HG02610 (cell line): ENCODE results near the gene GSTK1.
"Not testable (repeated sequence)": the region's sequence is repeated elsewhere in the genome, so short reads cannot be mapped to it uniquely, and the experiment has no call there.

Experiments
- ATAC-seq: cut with Tn5 transposase; IDR thresholded peaks from one replicate; pipeline ENCODE4 v1.9.1; 2021; ENCODE audit warnings: mild to moderate bottlenecking, moderate library complexity; ENCODE audit not compliant: unreplicated experiment

The GSTK1 gene

DNA sequence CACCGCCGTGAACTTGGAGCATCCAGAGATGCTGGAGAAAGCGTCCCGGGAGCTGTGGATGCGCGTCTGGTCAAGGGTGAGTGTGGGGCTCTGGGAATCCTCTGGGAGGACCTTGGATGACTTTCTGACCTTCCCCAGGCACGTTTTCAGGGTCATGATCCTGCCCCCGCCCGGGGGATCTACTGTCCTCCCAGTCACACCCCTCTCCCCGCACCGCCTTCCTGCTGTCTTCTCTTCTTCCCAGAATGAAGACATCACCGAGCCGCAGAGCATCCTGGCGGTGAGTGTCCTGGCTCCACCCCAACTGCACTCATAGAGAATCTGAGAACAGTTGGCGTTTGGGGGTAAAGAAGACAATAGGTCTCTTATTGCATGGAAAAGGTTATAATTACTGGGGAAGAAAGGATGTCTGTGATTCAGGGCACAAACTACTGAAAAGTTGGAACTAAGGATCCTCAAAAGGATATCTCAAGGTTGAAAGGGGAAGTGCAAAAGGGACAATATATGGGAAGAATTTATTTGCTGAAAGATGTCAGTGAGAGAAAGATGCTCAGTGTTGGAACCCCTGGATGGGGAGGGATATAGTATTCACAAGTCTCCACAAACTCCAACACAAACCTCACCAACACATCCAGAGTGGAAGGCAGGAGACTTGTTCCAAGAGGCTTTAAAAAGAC is 1.9 kb downstream of the GSTK1 start:
- no peak for ATAC-seq

DNA sequence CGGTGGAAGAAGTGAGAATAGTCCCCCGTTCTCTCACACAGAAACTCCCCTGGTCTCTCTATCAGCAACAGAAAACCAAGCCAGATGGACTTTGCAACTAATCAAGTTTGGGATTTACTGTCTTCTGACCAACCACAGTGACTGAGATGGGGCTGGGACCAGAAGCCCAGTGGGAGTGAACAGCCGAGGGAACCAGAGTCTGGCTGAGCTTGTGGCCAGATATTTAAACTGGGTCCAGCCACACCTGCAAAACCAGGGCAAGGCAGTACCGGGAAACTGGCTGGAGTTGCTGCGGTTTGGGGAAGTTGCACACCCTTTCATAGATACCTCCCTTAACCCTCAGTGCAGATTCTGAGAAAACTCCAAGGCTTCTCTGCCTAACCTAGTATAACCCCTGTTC is 6.0 kb downstream of the GSTK1 start:
- no peak for ATAC-seq

DNA sequence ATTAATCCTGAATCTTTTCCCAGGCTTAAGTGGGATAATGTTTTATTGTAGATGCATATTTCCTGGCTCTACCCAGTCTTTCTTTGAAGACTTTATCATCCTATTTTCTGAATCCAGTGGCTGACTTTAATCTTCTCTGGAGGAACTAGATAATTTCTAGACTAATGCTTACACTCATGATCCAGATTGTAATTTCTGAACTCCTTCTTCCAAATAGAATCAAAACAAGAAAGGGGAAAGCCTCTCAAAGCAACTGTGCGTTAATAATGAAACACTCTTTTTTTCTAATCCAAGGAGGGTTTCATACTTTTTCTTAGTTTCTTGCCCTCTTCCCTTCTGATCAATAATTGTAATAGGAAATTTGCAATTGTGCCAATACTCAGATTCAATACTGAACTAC is 8.0 kb downstream of the GSTK1 start:
- no peak for ATAC-seq

DNA sequence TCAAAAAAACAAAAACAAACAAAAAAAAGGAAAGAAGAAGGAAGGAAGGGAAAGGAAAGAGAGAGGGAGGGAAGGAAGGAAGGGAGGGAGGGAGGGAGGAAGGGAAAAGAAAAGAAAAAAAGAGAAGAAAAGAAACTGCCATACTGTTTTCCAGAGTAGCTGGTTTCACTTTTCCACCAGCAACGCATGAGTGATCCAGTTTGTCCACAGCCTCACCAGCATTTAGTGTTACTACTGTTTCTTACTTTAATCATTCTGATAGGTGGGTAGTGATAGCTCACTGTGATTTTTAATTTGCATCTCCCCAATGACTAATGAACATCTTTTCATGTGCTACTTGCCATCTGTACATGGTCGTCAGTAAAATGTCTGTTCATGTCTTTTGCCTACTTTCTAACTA is 9.6 kb downstream of the GSTK1 start:
- no peak for ATAC-seq

DNA sequence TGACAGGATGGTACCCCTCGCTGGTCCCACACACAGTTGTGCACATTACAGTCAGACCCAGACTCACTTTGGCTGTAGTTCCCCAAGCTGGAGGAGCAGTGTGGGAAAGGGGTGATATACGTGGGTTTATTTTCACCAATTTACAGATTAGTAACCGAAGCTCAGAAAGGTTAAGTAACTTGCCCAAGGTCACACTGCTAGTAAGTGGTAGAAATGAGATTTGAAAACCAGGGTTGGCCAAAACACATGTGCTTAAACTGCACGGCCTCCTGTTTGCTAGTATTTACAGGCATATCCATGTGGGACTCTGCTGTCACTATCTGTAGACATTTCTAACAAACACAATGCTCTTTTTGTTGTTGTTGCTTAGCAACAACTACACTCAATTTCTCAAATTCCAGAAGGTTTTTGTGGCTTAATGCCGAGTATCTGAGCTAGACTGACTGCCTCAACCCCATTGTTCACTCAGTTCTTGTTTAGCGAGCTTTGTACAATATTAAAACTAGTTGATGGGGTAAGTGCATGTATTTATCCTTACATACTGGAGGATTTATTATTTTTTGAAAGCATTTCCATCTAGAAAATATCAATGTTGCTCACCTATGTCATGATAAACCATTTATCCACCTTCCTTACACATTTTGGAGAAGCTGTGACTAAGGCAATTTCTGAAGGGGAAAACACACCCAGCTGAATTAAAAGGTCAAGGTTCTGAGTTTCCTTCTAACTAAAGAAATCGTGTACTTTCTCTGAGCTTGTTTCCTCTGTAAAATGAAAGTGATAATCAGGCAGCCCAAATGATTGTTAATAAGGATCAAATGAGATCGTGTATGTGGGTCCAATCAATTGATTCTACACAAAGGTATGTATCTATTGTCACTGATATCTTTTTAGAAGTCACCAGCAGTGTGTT is 16.2 kb downstream of the GSTK1 start:
- no peak for ATAC-seq

DNA sequence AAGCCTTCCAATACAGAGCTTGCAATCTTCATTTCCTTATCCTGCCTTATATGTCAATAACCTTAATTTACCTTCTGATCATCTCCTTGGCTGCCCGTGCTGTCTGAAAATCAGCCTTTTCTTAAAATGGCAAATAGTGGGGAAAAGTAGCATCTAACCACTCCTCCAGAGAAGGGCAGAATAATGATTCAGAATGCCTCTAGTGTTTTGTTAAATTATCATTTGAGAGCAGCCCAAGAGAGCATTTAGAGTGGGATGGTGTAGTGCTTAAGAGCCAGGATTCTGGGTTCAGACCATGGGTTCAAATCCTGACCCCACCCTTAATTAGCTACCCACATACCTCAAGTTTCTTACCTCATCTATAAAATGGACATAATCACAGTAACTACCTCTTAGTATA is 16.9 kb downstream of the GSTK1 start:
- no peak for ATAC-seq

DNA sequence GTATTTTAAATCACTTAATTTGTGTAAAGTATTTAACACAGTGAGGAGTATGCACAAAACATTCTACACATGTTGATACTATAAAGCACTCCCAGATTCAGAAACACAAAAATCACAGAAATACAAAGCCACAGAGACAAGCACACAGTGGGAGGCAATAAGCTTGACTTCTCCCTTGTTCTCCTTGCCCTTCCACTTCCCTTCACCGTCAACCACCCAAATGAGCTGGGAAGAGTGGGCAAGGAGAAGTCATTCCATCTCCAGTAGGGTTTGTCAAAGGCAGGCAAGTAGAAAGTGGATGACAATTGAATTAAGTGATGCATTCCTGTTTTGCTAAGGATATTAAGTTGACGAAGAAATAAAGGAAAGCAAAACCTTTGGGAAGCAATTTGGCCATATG is 17.3 kb downstream of the GSTK1 start:
- no peak for ATAC-seq

DNA sequence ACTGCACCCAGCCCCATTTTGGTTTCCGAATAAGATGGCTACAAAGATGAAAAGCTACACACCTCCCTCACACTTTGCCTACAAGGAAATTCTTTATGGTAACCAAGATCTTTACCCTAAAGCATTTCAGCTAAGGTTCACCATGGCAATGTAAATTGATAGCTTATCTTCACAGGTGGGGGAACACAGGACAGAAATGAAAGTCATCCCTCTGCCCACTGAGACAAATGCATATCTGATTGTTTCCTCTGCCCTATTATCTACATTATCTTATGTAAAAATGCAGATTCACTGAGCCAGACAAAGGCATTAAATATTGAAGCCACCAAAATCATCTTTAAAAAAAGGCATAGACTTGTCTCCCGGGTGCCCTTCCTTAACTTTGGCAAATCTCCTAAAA is 18.3 kb downstream of the GSTK1 start:
- no peak for ATAC-seq

DNA sequence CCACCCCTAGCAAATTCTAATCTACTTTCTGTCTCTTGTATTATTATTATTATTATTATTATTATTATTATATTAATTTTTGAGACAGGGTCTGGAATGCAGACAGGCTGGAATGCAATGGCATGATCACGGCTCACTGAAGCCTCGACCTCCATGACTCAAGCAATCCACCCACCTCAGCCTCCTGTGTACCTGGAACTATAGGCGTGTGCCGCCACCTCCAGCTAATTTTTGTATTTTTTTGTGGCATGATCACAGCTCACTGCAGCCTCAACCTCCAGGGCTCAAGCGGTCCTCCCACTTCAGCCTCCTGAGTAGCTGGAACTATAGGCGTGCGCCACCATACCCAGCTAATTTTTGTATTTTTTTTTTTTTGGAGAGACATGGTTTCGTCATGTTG is 18.9 kb downstream of the GSTK1 start:
- no peak for ATAC-seq

DNA sequence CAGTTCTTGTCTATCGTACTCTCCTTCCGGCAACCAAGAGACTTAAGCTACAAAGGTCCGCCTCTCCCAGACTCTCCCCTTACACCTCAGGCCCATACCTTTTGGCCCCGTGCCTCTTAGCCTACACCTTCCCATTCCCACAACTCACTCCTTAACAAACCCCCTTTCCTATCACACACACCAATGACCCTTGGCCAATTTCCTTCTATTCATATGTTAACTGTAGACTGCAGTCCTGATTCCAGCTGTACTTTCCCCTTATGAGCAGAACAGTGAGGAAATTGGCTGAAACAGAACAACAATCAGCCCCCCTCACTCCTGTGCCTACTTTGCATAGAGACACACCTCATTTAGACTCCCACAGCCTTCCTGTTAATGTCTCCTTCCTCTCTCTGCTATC is 20.1 kb downstream of the GSTK1 start:
- no peak for ATAC-seq

DNA sequence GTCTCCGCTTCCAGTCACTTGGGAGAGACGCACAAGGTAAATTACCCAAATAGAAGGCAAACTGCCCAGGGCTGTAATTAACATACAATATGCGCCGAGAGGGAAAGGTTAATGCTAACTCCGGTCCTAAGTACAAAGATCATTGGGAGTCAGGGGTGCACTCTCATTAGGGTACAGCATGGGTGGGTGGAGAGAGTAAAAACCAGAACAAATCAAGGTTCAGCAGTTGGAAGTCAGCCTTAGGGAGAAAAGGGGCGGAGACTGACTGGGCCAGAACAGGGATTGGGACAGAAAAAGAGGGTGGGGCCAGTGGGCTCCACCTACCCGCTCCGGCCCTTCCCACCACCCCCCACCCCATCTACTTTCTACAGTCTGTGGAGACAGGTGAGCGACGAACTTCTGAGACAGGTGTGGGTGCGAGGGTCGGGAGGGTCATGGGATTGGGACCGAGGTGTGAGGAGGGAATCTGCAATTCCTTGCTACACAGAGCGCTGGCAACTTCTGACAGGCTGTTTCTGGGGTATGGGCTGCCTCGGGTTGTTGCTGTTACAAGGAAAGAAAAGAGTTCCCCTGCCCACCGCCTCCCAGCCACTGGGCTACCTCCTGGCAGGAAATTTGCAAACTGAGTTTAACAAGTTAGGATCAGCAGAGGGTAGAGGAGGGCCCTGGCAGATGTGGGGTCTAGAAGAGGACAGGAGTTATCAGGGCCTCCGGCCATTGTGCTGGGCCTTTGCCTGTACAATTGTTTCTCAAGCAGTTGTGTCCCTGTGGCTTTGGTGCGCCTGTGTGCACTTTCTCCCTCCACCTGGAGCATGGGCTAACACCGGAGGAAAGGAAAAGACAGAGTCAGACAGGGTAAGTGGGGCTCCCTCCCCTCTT is 21.6 kb downstream of the GSTK1 start, which contains the start of gene TMEM139:
TMEM139 (plus strand) TSS at position 368 of the 879 bp plus-strand sequence. CDS start 1,000 bp downstream, outside the sequence.
- ATAC-seq = no peak

DNA sequence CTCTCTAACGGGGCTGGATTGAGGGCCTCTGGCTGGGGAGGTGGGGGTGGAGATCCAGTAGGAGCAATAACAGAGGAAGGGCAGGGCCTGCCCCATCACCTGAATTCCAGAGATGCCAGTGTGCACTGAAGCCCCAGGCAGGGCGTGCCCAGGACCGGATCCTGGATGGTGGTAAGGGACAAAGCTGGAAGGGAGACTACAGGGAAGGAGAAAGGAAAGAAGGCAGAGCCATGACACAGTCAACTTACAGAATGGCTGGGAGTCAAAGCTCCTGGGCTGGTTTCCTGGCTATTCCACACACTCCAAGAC is 22.2 kb downstream of the GSTK1 start:
- ATAC-seq = no peak

DNA sequence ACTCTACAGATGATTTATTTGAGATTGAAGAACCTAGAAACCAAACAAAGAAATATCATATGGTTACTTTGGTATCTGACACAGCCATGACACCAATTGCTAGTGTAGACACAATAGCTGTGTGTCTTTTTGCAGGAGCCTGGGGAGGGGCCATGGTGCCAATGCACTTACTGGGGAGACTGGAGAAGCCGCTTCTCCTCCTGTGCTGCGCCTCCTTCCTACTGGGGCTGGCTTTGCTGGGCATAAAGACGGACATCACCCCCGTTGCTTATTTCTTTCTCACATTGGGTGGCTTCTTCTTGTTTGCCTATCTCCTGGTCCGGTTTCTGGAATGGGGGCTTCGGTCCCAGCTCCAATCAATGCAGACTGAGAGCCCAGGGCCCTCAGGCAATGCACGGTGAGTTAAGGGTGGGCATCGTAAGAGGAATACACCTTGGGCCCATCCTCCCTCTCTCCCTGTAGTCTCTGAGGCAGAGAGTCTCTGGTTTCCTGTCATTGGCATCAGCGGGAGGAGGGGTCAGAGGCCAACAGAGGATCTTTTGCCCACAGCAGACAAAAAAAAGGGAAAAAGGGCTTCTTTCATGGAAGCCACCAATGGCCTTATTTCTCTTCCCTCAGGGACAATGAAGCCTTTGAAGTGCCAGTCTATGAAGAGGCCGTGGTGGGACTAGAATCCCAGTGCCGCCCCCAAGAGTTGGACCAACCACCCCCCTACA is 22.7 kb downstream of the GSTK1 start:
- no peak for ATAC-seq

DNA sequence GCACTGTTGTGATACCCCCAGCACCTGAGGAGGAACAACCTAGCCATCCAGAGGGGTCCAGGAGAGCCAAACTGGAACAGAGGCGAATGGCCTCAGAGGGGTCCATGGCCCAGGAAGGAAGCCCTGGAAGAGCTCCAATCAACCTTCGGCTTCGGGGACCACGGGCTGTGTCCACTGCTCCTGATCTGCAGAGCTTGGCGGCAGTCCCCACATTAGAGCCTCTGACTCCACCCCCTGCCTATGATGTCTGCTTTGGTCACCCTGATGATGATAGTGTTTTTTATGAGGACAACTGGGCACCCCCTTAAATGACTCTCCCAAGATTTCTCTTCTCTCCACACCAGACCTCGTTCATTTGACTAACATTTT is 23.3 kb downstream of the GSTK1 start:
- ATAC-seq = no peak

DNA sequence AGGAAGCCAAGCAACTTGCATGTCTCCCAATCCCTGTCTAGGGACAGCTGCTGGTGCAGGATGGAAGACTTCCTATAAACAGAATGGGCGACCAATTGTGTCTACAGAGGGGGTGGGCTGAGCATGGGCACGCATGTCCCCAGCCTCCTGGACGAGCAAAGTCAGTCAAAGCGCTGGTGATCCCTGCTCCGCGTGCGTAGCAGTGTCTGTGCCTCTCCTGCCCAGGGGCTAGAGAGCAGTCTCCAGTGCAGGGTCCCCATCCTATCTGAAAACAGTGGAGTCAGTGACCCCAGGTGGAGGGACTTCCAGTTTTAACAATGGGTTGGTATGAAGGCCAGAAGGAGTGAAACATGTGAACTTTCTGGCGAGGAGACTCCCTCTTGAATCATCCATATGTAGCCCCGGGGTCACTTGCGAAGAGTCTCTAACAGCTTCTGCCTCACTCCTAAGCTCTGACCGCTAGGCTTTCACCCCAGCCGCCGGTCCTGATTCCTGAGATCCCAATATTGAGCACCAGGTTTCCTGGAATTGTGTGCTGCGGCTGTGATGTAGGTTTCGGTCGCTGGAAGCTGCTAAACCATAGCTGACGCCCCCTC is 24.2 kb downstream of the GSTK1 start:
- no peak for ATAC-seq

DNA sequence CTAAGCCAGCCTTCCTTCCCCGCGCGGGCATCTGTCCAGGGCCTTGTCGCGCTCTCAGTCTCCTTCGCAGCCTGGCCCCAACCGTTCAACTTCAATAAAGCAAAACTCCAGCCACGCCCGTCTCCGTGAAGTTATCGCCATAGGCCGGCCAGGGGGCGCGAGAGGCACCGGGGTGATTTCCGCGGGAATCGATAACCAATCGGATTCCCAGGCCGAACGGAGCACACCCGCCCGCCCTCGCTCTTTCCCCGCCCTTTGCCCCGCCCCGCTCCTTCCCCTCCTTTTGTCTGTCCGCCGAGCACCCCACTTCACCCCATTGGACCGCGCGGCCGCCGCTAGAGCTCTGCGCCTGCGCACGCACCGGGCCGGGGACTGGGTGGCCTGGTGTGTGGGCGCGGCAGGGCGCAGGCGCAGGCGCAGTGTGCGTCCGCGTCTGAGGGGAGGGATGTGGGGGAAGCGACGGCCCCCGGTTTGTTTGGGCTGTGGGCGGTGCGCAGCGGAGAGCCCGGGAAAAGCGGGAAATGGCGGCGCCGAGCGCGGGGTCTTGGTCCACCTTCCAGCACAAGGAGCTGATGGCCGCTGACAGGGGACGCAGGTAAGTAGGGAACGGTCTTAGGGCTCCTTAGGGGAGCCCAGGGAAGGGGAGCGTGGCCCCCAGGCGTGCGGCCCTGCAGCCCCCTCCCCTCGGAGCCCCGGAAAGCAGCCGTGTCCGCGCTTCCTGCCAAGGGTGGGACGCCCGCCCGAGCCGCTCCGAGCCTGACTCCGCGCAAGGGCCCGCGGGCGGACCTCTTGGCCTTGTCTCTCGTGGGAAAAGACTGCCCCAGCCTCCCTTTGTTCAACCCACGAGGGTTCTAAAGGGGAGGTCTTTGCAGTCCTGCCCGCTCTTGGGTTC is 24.9 kb downstream of the GSTK1 start, which contains the start of gene CASP2:
CASP2 (plus strand) TSS at position 417 of the 892 bp plus-strand sequence; CDS start at position 522, 105 bp downstream.
- peak; percentile 93 for ATAC-seq

DNA sequence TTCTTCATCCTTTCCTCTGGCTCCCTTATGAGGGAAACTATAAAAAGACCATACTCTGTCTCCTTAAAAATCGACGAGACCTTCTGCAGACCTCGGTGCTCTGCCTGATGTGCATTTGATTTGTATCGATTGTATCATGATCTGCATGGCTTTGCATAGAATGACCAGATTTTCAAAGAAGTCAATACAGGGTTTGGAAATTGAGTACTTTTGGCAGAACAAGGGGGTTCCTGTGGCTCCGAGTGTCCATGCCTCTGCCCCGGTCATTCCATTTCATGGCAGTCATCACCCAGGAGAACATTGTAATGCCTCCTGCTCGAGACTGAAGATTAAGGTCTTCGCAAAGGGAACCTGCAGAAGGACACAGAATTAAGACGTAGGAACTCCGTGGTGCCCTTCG is 25.6 kb downstream of the GSTK1 start:
- no peak for ATAC-seq

DNA sequence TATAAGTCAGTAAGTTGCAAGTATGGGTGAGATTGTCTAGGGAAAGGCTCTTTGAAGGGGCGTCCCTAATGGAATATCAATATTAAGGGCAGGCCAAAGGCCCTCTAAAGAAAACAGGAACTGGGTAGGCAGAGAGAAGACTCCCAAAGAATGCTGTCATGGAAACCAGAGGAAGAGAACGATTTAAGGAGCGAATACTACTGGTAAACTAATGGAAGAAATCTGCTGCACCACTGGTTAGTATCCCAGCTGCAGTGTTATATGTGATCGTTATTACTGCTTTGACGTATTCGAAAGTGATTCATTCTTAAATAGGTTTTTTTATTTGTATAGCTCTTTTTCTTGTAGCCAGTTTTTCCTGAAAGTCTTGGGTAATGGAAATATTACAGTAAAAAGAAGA is 26.2 kb downstream of the GSTK1 start:
- ATAC-seq = no peak

DNA sequence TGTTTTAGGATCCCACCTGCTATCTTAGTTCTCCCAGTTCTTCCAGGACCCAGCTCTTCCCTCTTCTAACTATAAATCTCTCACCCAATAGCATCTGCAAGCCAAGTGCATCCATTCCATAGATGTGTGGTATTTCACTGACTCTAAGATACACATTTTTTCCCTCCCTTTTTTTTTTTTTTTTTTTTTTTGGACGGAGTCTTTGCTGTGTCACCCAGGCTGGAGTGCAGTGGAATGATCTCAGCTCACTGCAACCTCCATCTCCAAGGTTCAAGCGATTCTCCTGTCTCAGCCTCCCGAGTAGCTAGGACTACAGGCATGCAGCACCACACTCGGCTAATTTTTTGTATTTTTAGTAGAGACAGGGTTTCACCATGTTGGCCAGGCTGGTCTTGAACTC is 26.6 kb downstream of the GSTK1 start:
- ATAC-seq = not testable (repeated sequence)
